ENCODE measurements around the gene PDPR. TPM values are rescaled to one million over a fixed set of nuclear protein-coding genes. Genes with fewer than 3 reads are reported as not detected.
A peak's percentile ranks its signal among the peaks of the same experiment; 100 is the strongest.
"Not testable (repeated sequence)": the region's sequence is repeated elsewhere in the genome, so short reads cannot be mapped to it uniquely, and the experiment has no call there.

Gene PDPR
- total RNA-seq, 1 donor from 2014 or later, result 30.8 TPM

- not testable (repeated sequence) for DNase-seq
Measured at GRCh38 chr16:70128844-70129243, 14.7 kb downstream of the PDPR start.

GRCh38 chr16:70135796-70136195, 21.7 kb downstream of the PDPR start:
- not testable (repeated sequence) for DNase-seq

DNA sequence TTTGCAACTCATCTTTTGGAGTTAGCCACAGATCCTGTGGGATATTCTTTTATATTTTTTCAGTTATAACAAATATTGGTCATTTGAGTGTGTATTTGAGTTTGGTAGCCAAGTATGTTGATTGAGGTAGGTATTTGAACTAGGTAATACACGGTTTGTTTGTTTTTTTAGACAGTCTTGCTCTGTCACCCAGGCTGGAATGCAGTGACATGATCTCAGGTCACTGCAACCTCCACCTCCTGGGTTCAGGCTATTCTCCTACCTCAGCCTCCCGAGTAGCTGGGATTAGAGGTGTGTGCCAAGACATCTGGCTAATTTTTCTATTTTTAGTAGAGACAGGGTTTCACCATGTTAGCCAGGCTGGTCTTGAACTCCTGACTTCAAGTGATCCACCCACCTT, 22.5 kb downstream of the PDPR start:
- DNase-seq, result not testable (repeated sequence)

- DNase-seq, result not testable (repeated sequence)
Measured at GRCh38 chr16:70142739-70143138, 28.6 kb downstream of the PDPR start.

DNA sequence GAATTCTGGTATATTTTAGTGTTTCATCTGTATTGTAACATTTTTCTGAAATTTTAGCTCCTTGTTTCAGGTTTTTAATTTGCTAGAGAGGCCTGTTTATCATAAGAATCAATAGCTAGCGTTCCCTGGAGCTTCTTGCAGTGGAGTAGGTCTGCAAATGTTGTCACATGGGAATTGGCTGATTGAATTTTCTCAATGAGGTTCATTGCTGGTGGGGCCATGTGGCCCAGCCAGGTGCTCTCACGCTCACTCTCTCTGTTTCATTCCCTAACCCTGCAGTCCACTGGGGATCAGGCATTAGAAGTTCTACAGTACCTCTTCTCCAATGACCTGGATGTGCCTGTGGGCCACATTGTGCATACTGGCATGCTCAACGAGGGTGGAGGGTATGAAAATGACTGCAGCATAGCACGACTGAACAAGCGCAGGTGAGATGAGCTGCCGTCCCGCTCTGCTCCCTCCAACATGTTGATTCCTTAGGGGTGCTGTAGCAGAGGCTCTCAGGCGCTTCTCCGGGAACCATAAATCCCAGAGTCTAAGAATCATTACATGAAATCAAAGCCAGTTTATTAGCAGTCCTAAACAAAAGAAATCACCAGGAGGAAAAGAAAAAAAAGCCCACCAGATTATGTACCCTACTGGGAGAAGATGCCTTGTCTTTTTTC, 29.2 kb downstream of the PDPR start:
- not testable (repeated sequence) for DNase-seq

DNA sequence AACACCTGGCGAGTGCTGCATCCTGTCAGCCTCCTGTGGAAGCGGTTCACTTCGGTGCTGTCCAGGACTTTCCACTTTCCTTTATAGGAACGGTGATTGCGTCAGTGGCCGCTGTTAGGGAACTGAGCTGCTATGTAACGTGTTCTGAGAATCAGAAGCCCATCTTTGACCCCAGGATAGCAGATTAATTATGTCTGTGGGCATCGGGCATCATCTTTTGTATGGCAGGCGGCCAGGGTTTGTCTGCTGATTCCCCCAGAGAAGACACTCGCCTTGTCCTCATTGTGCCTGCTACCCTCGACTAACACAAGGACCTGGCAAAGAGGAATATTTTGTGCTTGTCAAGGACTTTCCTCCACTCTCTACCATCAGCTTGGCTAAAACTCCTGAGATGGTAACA, 33.7 kb downstream of the PDPR start:
- DNase-seq, result not testable (repeated sequence)

GRCh38 chr16:70148453-70148852, 34.3 kb downstream of the PDPR start:
- not testable (repeated sequence) for DNase-seq

GRCh38 chr16:70149296-70149695, 35.2 kb downstream of the PDPR start:
- DNase-seq, result not testable (repeated sequence)

- no peak for DNase-seq
Measured at GRCh38 chr16:70151391-70151790, 37.3 kb downstream of the PDPR start.

DNA sequence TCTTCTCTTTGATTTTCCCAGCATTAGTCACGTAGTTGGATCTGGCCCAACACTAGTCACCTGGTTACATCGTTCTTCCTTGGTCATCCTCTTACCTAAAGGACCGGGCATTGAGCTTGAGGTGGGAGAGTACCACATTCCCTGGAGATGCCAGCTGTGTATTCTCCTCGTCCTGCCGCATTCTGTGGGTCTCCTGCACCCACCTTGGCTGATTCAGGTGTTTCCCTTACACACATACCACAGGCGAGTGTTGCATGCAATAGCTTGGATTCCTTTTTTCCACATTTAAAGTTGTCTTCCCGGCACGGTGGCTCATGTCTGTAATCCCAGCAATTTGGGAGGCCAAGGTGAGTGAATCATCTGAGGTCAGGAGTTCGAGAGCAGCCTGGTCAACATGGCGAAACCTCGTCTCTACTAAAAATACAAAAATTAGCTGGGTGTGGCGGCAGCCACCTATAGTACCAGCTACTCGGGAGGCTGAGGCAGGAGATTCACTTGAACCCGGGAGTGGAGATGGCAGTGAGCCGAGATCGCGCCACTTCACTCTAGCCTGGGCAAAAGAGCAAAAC, 37.9 kb downstream of the PDPR start:
- DNase-seq, result no peak

DNA sequence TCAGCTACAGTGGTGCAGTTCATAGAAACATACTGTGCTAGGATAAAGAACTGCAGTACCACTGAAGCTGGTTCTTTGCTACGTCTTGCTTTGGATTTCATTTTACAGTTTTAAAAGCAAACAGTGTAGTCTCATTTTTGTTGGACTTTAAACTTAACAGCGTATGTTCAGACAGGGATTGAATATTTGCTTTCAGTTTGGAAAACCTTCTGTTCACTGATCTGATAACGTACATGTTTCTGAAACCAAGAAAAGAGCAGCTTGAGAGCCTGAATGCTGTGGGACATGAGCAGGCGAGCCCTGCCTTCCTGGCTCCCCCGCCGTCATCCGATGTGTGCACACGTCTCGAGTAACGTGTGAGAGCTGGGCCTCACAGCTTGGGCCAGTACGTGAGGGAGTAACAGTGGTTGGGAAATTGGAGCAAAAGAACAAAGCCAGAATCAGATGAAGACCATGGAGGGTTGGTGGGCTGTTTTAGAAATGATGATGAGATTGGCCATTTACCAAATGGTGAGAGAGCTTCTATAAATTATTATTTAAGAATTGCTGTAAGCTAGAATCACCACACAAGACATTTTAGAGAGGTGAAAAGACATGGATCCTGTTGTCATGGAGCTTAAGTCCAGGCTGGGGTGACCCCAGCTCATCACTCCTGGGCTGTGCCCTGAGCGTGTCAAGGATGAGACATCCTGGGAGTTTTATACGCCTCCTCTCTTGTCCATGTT, 38.6 kb downstream of the PDPR start:
- no peak for DNase-seq

DNA sequence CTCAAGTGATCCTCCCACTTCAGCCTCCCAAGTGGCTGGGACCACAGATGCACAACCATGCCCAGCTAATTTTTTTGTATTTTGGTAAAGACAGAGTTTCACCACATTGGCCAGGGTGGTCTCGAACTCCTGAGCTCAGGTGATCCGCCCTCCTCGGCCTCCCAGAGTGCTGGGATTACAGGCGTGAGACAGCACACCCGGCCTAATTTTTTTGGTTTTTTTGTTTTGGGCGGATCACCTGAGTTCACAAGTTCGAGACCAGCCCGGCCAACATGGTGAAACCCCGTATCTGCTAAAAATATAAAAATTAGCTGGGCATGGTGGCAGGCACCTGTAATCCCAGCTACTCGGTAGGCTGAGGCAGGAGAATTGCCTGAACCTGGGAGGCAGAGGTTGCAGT, 40.6 kb downstream of the PDPR start:
- DNase-seq, result not testable (repeated sequence)

DNA sequence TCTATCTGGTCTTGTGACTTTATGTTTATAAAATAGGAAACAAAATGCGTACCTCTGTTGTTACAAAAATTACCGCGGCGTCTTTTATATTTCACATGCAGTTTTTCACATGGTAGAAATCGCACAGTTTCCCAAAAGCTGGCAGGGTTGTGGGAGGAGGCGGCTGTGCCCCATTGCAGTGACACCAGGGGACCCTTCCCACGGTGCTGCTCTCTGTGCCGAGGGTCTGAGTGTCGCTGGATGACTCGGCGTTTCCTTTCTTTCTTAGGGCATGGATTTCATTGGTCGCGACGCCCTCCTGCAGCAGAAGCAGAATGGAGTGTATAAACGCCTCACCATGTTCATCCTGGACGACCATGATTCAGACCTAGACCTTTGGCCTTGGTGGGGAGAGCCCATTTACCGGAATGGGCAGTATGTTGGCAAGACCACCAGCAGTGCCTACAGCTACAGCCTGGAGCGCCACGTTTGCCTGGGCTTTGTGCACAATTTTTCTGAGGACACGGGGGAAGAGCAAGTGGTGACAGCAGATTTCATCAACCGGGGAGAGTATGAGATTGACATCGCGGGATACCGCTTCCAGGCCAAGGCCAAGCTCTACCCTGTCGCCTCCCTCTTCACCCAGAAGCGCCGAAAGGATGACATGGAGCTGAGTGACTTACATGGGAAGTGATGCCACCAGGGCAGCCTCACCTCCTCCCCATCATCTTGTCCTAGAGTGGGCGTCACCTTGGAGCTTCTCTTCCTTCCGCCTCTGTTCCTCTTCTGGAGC, 42.3 kb downstream of the PDPR start:
- DNase-seq, result no peak

GRCh38 chr16:70157105-70157476, 43.0 kb downstream of the PDPR start:
- DNase-seq, result peak; percentile 30

- no peak for DNase-seq
Measured at GRCh38 chr16:70157477-70158260, 43.5 kb downstream of the PDPR start.

DNA sequence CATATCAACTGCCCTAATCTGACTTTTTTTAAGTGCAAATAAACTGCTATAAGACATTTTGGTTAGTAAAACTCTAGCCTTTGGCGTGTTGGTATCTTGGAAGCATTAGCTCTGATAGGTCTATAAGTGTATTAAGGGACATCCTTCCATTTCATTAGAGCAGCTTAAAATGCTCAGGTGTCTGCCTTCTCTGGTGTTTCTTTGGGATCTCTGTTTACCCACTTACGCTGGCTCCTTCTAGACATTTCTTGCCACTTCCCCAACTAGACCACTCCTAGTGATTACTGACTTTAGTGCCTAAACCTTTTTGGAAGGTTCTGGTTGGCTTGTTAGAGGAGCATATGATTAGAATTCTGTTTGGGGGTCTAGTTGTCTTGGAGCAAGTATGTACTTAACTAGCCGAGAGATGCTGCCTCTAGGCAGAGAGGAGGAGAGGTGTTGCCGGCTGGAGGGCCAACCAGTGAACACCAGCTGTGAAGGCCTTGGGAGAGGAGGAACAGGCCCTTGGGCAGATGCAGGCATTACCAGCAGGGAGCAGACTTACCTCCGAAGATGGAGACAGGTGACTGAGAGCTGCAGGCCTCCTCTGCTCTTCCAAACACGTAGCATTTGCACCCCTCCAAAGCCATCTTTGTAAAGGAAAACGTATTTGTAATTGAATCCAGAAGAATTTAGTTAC, 44.3 kb downstream of the PDPR start:
- no peak for DNase-seq

DNA sequence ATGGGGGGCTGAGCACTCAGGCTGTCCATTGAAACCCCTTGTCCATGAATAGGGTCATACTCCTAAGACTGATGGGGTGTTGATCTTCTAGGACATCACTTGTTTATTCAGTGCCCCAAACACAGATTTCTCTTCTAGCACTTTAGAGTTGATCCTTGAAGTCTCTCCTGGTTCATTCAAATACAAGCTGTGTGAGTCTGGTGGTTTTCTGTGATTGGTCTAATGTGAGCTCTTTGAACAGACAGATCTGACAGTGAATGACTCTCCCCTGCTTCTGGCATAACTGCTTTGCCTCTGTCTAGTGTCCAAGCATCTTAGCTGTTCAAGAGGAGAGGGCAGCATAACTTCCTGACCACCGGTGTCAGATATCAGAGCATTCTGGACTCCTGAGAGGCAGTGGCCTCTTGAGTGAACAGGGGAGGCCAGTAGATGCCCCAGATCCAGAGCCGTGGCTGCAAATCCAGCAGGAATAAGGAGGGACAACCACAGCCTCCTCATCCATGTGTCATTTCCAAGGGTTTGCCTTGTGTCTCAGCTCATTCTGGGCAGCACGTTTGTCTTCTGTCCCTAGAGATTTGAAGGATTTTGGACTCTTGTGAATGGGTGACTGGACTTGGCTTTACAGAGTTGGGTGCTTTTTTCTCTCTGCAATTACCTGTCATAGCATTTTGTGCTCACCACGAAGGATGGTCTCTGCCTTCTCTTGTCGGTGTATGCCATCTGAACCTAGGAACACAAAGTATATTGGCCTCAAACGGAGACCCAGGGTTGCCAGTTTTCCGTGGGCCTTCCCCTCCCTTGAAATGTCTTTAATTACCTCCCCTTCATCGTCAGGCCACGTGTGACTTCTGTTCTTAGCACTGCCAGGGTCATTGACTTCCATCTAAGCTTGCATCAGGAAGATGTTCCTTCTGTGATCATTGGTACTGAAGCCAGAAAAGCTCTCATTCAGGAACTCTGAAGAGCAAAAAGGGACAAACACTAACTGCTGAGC, 45.5 kb downstream of the PDPR start:
- DNase-seq, result no peak

DNA sequence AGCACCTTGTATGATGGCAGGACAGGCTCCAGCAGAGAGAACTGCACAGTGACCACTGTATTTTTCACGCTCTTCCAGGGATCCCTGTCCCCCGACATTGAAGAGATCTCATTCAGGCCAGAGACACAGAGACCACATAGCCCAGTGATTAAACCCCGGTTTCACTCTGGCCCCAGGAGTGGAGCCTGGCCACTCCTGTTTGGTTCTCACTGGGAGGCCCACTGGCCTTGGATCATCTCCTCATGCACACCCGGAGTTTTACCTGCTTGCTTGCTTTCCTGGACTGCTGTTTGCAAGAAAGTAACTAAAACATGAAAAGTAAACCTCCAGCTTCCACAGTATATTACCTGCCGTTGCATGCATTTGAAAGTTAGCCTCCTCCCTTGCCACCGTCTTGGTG, 46.3 kb downstream of the PDPR start:
- DNase-seq, result no peak

DNA sequence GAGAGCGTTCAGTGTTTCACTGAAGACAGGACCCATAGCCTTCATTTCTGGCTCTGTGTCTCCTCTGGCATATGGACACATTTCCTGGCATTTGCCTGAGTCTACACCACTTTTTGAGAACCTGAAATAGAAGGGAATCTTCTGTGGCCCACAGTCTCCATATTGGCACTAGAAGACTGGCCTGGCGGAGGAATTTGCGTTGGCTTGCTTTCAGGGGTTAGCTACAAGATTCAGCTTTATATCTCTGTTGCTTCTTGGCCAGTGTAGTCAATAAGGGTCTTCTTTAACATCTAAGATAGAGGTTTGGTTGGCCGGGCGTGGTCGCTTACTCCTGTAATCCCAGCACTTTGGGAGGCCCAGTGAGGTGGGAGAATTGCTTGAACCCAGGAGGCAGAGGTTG, 46.7 kb downstream of the PDPR start:
- no peak for DNase-seq

GRCh38 chr16:70161350-70161749, 47.2 kb downstream of the PDPR start:
- no peak for DNase-seq

All from tongue (tissue), 2 donors.